CD14-positive monocyte (primary cell): ENCODE measurements around the gene RGS16. TPM values are rescaled to one million over a fixed set of nuclear protein-coding genes. Genes with fewer than 3 reads are reported as not detected.

Experiments used
- DNase-seq, 3 donors: peaks; one replicate each; pipeline ENCODE4 v3.0.0-alpha.2; 2011 to 2022
- H2AFZ ChIP-seq: 2 replicates; pipeline ENCODE4 v1.6.0; 2012; ENCODE audit warnings: mild to moderate bottlenecking, low read depth, low read length, inconsistent platforms; ENCODE audit not compliant: insufficient read depth, poor library complexity, severe bottlenecking
- H3K27ac ChIP-seq, 2 donors: 1 replicate in 1 of 2; 2 replicates in 1 of 2; pipeline ENCODE4 v1.5.1; 2012 to 2013; ENCODE audit warnings: low read length in 2 of 2, control low read depth in 1 of 2, inconsistent platforms in 1 of 2, low read depth in 1 of 2, mild to moderate bottlenecking in 1 of 2
- H3K27me3 ChIP-seq, 2 donors: one replicate each; pipeline versions ENCODE4 v1.6.0 to v1.6.1; 2011 to 2013; ENCODE audit warnings: low read length in 2 of 2; ENCODE audit not compliant: control insufficient read depth in 2 of 2, insufficient read depth in 2 of 2
- H3K36me3 ChIP-seq, 2 donors: replicated peaks in 1 of 2; 1 replicate in 1 of 2; 2 replicates in 1 of 2; pipeline versions ENCODE4 v1.5.1 to v1.6.1; 2012 to 2013; ENCODE audit warnings: low read length in 2 of 2, control low read depth in 1 of 2, inconsistent platforms in 1 of 2, mild to moderate bottlenecking in 1 of 2; ENCODE audit not compliant: insufficient read depth in 2 of 2, control insufficient read depth in 1 of 2
- H3K4me1 ChIP-seq, 2 donors: 1 replicate in 1 of 2; 2 replicates in 1 of 2; pipeline versions ENCODE4 v1.5.1 to v1.6.1; 2012 to 2013; ENCODE audit warnings: low read length in 2 of 2, control low read depth in 1 of 2, inconsistent platforms in 1 of 2, mild to moderate bottlenecking in 1 of 2, moderate library complexity in 1 of 2; ENCODE audit not compliant: insufficient read depth in 2 of 2, control insufficient read depth in 1 of 2
- H3K4me2 ChIP-seq: replicated peaks from 2 replicates; pipeline ENCODE3; 2012; ENCODE audit warnings: low read length, moderate library complexity, mild to moderate bottlenecking; ENCODE audit not compliant: poor library complexity, severe bottlenecking; ENCODE audit errors: extremely low read depth
- H3K4me3 ChIP-seq, 3 experiments: fragments of 200-600 bp in 1 of 3; sonication (generic) in 1 of 3; replicated peaks in 1 of 3; 1 replicate in 2 of 3; 2 replicates in 1 of 3; pipeline ENCODE4 v1.5.1; 2011 to 2013; ENCODE audit warnings: low read length in 3 of 3, mild to moderate bottlenecking in 3 of 3, control low read depth in 2 of 3, low read depth in 2 of 3, inconsistent platforms in 1 of 3, moderate library complexity in 1 of 3
- H3K79me2 ChIP-seq: 2 replicates; pipeline ENCODE4 v1.6.0; 2012; ENCODE audit warnings: mild to moderate bottlenecking, control low read depth, inconsistent platforms, low read length, moderate library complexity; ENCODE audit not compliant: insufficient read depth
- H3K9ac ChIP-seq: 2 replicates; pipeline ENCODE4 v1.6.0; 2017; ENCODE audit warnings: low read length, mild to moderate bottlenecking; ENCODE audit not compliant: insufficient read depth, poor library complexity, severe bottlenecking
- H3K9me3 ChIP-seq, 2 donors: replicated peaks in 1 of 2; 1 replicate in 1 of 2; 2 replicates in 1 of 2; pipeline versions ENCODE4 v1.5.1 to v1.6.1; 2012 to 2013; ENCODE audit warnings: low read length in 2 of 2, control low read depth in 1 of 2; ENCODE audit not compliant: control insufficient read depth in 1 of 2, insufficient read depth in 1 of 2
- H4K20me1 ChIP-seq: 2 replicates; pipeline ENCODE4 v1.6.0; 2012; ENCODE audit warnings: mild to moderate bottlenecking, low read length, control low read depth, moderate library complexity; ENCODE audit not compliant: insufficient read depth
- H3K27ac Mint-ChIP-seq, 7 donors: one replicate each; pipeline ENCODE4 v1.8.0; 2020; ENCODE audit warnings: mild to moderate bottlenecking in 7 of 7, mixed read lengths in 7 of 7, moderate library complexity in 6 of 7, inconsistent platforms in 2 of 7
- H3K27me3 Mint-ChIP-seq, 3 donors: one replicate each; pipeline ENCODE4 v1.8.0; 2021 to 2022; ENCODE audit warnings: low read depth in 3 of 3, mild to moderate bottlenecking in 3 of 3, mixed read lengths in 3 of 3, moderate library complexity in 3 of 3, inconsistent platforms in 1 of 3
- H3K36me3 Mint-ChIP-seq, 2 donors: one replicate each; pipeline ENCODE4 v1.8.0; 2020; ENCODE audit warnings: mixed read lengths in 2 of 2, inconsistent platforms in 1 of 2, mild to moderate bottlenecking in 1 of 2
- H3K4me1 Mint-ChIP-seq: one replicate; pipeline ENCODE4 v1.8.0; 2020; ENCODE audit warnings: mild to moderate bottlenecking, mixed read lengths
- H3K4me3 Mint-ChIP-seq, 2 donors: one replicate each; pipeline ENCODE4 v1.8.0; 2020; ENCODE audit warnings: mild to moderate bottlenecking in 2 of 2, mixed read lengths in 2 of 2, moderate library complexity in 1 of 2
- H3K9me3 Mint-ChIP-seq, 7 donors: one replicate each; pipeline ENCODE4 v1.8.0; 2020 to 2022; ENCODE audit warnings: mixed read lengths in 7 of 7, mild to moderate bottlenecking in 6 of 7, moderate library complexity in 6 of 7, inconsistent platforms in 2 of 7
- CTCF ChIP-seq: fragments of 200-600 bp; IDR thresholded peaks from one replicate; pipeline ENCODE4 v1.8.0; 2022; ENCODE audit warnings: antibody characterized with exemption, mild to moderate bottlenecking
- WGBS: methylation state at CpG from one replicate; pipeline ENCODE4 v1.1.5; 2013; ENCODE audit warnings: missing lambda C conversion rate; ENCODE audit not compliant: insufficient coverage; 5-methylcytosine and 5-hydroxymethylcytosine counted together
- intact Hi-C, 2 donors: fragments of 100-400 bp; cut with micrococcal nuclease; formaldehyde crosslinking; loops; one replicate each; pipeline versions ENCODE4 v1.15.0 to v1.15.1; 2023
- polyA plus RNA-seq, 3 donors: library from polyadenylated mRNA; depleted of rRNA in 1 of 3; unstranded in 2 of 3; stranded (reverse) in 1 of 3; fragments of 300-500 nt in 2 of 3; fragments of >200 nt in 1 of 3; fragmentation: Illumina TruSeq in 2 of 3; gene quantifications; 1 replicate in 2 of 3; 2 replicates in 1 of 3; pipeline ENCODE4 v1.2.3, GENCODE V29; 2012 to 2021

RGS16 gene
- polyA plus RNA-seq, 3 donors = 0.07 to 0.44 TPM; not detected in 1

GRCh38 chr1:182641561-182641960, 37.4 kb upstream of the RGS16 start:
- no peak overlapping the region for H3K27ac Mint-ChIP-seq

GRCh38 chr1:182639330-182639729, 35.1 kb upstream of the RGS16 start:
- Histone ChIP-seq H3K36me3 (no peaks in the 10 kb centered on the region), H3K9me3 (no peaks in the 10 kb centered on the region), H3K4me2 (no peak overlapping the region), H4K20me1 (no peaks in the 10 kb centered on the region), H3K4me1 (no peaks in the 10 kb centered on the region), H3K4me3 (no peak overlapping the region), H3K27ac (no peak overlapping the region), H3K79me2 (no peaks in the 10 kb centered on the region), H3K9ac (no peak overlapping the region), H2AFZ (no peak overlapping the region), H3K27me3 (no peaks in the 10 kb centered on the region)
- Mint-ChIP-seq H3K27ac (no peak overlapping the region), H3K4me3 (no peak overlapping the region), H3K4me1 (no peaks in the 10 kb centered on the region), H3K27me3 (peaks cover 1 to 4% (median 3%) of the 10 kb centered on the region in 3 donors), H3K36me3 (no peaks in the 10 kb centered on the region), H3K9me3 (peaks cover 0 to 3% (median 0%) of the 10 kb centered on the region in 7 donors)
- 100% methylated on average over 1 of the region's 1 CpG for WGBS
- intact Hi-C loops = no loop called here
- TF ChIP-seq CTCF = no peak
- no peak for DNase-seq

More at GRCh38 chr1:182641561-182641960, 37.4 kb upstream of the RGS16 start:
- no peaks in the 10 kb centered on the region for H4K20me1 ChIP-seq
- no peak overlapping the region for H2AFZ ChIP-seq
- H3K79me2 ChIP-seq = no peaks in the 10 kb centered on the region
- Mint-ChIP-seq H3K4me1 (no peaks in the 10 kb centered on the region), H3K36me3 (no peaks in the 10 kb centered on the region), H3K27me3 (peaks cover 1 to 4% (median 1%) of the 10 kb centered on the region in 3 donors), H3K9me3 (peaks cover 0 to 3% (median 0%) of the 10 kb centered on the region in 7 donors), H3K4me3 (no peak overlapping the region)
- no peak overlapping the region for H3K27ac ChIP-seq
- H3K36me3 ChIP-seq = no peaks in the 10 kb centered on the region
- 100% methylated on average over 2 of the region's 5 CpGs for WGBS
- H3K4me2 ChIP-seq = no peak overlapping the region
- H3K9ac ChIP-seq = no peak overlapping the region
- H3K9me3 ChIP-seq = no peaks in the 10 kb centered on the region
- DNase-seq = no peak
- H3K4me1 ChIP-seq = no peaks in the 10 kb centered on the region
- no peak for TF ChIP-seq CTCF
- intact Hi-C loops = no loop called here
- H3K4me3 ChIP-seq = no peak overlapping the region
- no peaks in the 10 kb centered on the region for H3K27me3 ChIP-seq
